Panc1 (cell line): ENCODE results near the gene SCN2B. TPM values are rescaled to one million over a fixed set of nuclear protein-coding genes. Genes with fewer than 3 reads are reported as not detected.

Experiments
- ATAC-seq: fragments of 200-7000 bp; cut with Tn5 transposase; 2 replicates; pipeline ENCODE4 v1.9.1; 2020; ENCODE audit warnings: mild to moderate bottlenecking, moderate library complexity
- BruUV-seq: library from RNA; stranded (reverse); fragments of 400-500 nt; replicated peaks from 2 replicates; lab custom pipeline; 2021; lab: Mats Ljungman, UMichigan
- CTCF ChIA-PET: fragments of 300-600 bp; sonication (Branson Sonifier 250); formaldehyde crosslinking; loops from one replicate; lab custom pipeline; 2022; ENCODE audit warnings: antibody characterized with exemption; lab: Charles Lee
- POLR2A ChIA-PET: fragments of 300-600 bp; sonication (Branson Sonifier 250); formaldehyde crosslinking; loops from one replicate; lab custom pipeline; 2022; ENCODE audit warnings: antibody characterized with exemption; lab: Charles Lee
- DNase-seq: peaks from one replicate; pipeline ENCODE4 v3.0.0-alpha.2; 2010; ENCODE audit warnings: low read depth, low spot score
- H3K27ac ChIP-seq: 2 replicates; pipeline ENCODE4 v1.5.1; 2011; ENCODE audit warnings: mild to moderate bottlenecking, low read length, inconsistent platforms
- H3K27me3 ChIP-seq: fragments of 200-500 bp; sonication (Bioruptor generic); 2 replicates; pipeline ENCODE4 v1.6.0; 2014; ENCODE audit warnings: low read length, inconsistent platforms; ENCODE audit not compliant: control insufficient read depth, insufficient read depth
- H3K36me3 ChIP-seq: fragments of 200-500 bp; sonication (Bioruptor generic); 2 replicates; pipeline ENCODE4 v1.5.1; 2014; ENCODE audit warnings: inconsistent platforms, mild to moderate bottlenecking, low read length, moderate library complexity; ENCODE audit not compliant: control insufficient read depth, insufficient read depth
- H3K4me1 ChIP-seq: 2 replicates; pipeline ENCODE4 v1.5.1; 2011; ENCODE audit warnings: inconsistent platforms, mild to moderate bottlenecking, low read length, moderate library complexity; ENCODE audit not compliant: control insufficient read depth, insufficient read depth
- H3K4me3 ChIP-seq, 2 experiments: 2 replicates each; pipeline ENCODE4 v1.5.1; 2011 to 2012; ENCODE audit warnings: low read depth in 2 of 2, low read length in 2 of 2, mild to moderate bottlenecking in 2 of 2, inconsistent platforms in 1 of 2, moderate library complexity in 1 of 2
- H3K9me3 ChIP-seq: fragments of 200-500 bp; sonication (Bioruptor generic); 2 replicates; pipeline ENCODE4 v1.5.1; 2014; ENCODE audit warnings: low read depth, mild to moderate bottlenecking, inconsistent platforms, low read length, moderate library complexity; ENCODE audit not compliant: control insufficient read depth, insufficient read depth
- POLR2AphosphoS5 ChIP-seq: IDR thresholded peaks from 2 replicates; pipeline ENCODE4 v1.6.1; 2012; ENCODE audit warnings: mild to moderate bottlenecking, low read depth, low read length, moderate library complexity
- SIN3A ChIP-seq: IDR thresholded peaks from 2 replicates; pipeline ENCODE4 v1.6.1; 2012; ENCODE audit warnings: low read depth, mild to moderate bottlenecking, low read length, moderate library complexity, borderline replicate concordance; ENCODE audit not compliant: insufficient read depth
- TCF7L2 ChIP-seq: IDR thresholded peaks from 2 replicates; pipeline ENCODE4 v1.6.1; 2011; ENCODE audit warnings: mild to moderate bottlenecking, low read depth, low read length, inconsistent platforms
- in situ Hi-C: cut with HindIII; loops from 2 replicates; pipeline ENCODE4 v1.10.0; 2016; ENCODE audit warnings: low sequenced_read_pairs, low pct_unique_long_range_greater_than_20kb
- intact Hi-C: fragments of 100-400 bp; cut with micrococcal nuclease; formaldehyde crosslinking; loops from one replicate; pipeline ENCODE4 v1.10.0; 2022; ENCODE audit not compliant: unreplicated experiment
- total RNA-seq: library from RNA; stranded (reverse); gene quantifications from one replicate; pipeline ENCODE4 v1.2.1, GENCODE V29; 2021; ENCODE audit not compliant: unreplicated experiment
- TF ChIP-seq, protein P1 (sequence below): fragments of 450-650 bp; IDR thresholded peaks from 2 replicates; pipeline ENCODE4 v1.5.1; 2017; ENCODE audit warnings: mild to moderate bottlenecking
- TF ChIP-seq, protein P2 (sequence below), 2 experiments: IDR thresholded peaks; 2 replicates each; pipeline ENCODE4 v1.6.1; 2011 to 2012; ENCODE audit warnings: low read depth in 2 of 2, control low read depth in 1 of 2, low read length in 1 of 2, mild to moderate bottlenecking in 1 of 2, moderate library complexity in 1 of 2; ENCODE audit not compliant: insufficient read depth in 1 of 2

SCN2B gene
- total RNA-seq, 1 experiment from 2014 or later: not detected

- intact Hi-C loops (loop anchor here (5.0 kb wide), 1 partner anchor 140 kb away; no protein-coding TSS in a partner anchor), in situ Hi-C loops (no loop called here)
- Histone ChIP-seq H3K36me3 (no peaks in the 10 kb centered on the region), H3K4me3 (peak overlapping the region in 1 of 2 experiments; percentile 50; a peak in 2 of 4 replicates), H3K9me3 (no peaks in the 10 kb centered on the region), H3K27me3 (peaks cover 30% of the 10 kb centered on the region), H3K4me1 (peaks cover 4% of the 10 kb centered on the region), H3K27ac (no peak overlapping the region)
- no peak for TF ChIP-seq POLR2AphosphoS5
- CTCF ChIA-PET: no interaction called here
- POLR2A ChIA-PET: no interaction called here
- BruUV-seq: no TSS peak
- ATAC-seq (no peak), DNase-seq (no peak)
Observed at GRCh38 chr11:118152020-118152551, 24.4 kb downstream of the SCN2B start.

GRCh38 chr11:118151431-118151830 is 25.0 kb downstream of the SCN2B start:
- CTCF ChIA-PET: no interaction called here
- peaks cover 29% of the 10 kb centered on the region for H3K27me3 ChIP-seq
- no peak for ATAC-seq

More at GRCh38 chr11:118151431-118151830, 25.0 kb downstream of the SCN2B start:
- in situ Hi-C loops (no loop called here), intact Hi-C loops (loop anchor here (5.0 kb wide), 1 partner anchor 141 kb away; no protein-coding TSS in a partner anchor)
- Histone ChIP-seq H3K4me1 (peaks cover 2% of the 10 kb centered on the region), H3K9me3 (no peaks in the 10 kb centered on the region), H3K27ac (no peak overlapping the region), H3K36me3 (no peaks in the 10 kb centered on the region), H3K4me3 (no peak overlapping the region)
- BruUV-seq: no TSS peak
- POLR2A ChIA-PET: no interaction called here
- TF ChIP-seq, protein P1, sequence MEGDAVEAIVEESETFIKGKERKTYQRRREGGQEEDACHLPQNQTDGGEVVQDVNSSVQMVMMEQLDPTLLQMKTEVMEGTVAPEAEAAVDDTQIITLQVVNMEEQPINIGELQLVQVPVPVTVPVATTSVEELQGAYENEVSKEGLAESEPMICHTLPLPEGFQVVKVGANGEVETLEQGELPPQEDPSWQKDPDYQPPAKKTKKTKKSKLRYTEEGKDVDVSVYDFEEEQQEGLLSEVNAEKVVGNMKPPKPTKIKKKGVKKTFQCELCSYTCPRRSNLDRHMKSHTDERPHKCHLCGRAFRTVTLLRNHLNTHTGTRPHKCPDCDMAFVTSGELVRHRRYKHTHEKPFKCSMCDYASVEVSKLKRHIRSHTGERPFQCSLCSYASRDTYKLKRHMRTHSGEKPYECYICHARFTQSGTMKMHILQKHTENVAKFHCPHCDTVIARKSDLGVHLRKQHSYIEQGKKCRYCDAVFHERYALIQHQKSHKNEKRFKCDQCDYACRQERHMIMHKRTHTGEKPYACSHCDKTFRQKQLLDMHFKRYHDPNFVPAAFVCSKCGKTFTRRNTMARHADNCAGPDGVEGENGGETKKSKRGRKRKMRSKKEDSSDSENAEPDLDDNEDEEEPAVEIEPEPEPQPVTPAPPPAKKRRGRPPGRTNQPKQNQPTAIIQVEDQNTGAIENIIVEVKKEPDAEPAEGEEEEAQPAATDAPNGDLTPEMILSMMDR: no peak
- TF ChIP-seq, protein P2, sequence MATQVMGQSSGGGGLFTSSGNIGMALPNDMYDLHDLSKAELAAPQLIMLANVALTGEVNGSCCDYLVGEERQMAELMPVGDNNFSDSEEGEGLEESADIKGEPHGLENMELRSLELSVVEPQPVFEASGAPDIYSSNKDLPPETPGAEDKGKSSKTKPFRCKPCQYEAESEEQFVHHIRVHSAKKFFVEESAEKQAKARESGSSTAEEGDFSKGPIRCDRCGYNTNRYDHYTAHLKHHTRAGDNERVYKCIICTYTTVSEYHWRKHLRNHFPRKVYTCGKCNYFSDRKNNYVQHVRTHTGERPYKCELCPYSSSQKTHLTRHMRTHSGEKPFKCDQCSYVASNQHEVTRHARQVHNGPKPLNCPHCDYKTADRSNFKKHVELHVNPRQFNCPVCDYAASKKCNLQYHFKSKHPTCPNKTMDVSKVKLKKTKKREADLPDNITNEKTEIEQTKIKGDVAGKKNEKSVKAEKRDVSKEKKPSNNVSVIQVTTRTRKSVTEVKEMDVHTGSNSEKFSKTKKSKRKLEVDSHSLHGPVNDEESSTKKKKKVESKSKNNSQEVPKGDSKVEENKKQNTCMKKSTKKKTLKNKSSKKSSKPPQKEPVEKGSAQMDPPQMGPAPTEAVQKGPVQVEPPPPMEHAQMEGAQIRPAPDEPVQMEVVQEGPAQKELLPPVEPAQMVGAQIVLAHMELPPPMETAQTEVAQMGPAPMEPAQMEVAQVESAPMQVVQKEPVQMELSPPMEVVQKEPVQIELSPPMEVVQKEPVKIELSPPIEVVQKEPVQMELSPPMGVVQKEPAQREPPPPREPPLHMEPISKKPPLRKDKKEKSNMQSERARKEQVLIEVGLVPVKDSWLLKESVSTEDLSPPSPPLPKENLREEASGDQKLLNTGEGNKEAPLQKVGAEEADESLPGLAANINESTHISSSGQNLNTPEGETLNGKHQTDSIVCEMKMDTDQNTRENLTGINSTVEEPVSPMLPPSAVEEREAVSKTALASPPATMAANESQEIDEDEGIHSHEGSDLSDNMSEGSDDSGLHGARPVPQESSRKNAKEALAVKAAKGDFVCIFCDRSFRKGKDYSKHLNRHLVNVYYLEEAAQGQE (IDR thresholded peaks at IDR 0.05; ENCODE audit: insufficient read depth in 1 of 2, low read depth in 2 of 2, low read length in 1 of 2): no peak
- no peak for TF ChIP-seq POLR2AphosphoS5
- no peak for TF ChIP-seq TCF7L2
- no peak for TF ChIP-seq SIN3A
- no peak for DNase-seq
